Activated CD8-positive, alpha-beta T cell treated with anti-CD3 and anti-CD28 coated beads, Interleukin-2, amount 10 ng/mL, durations not matched to agents 7 days and 5 days (primary cell): ENCODE measurements around the gene ARHGAP22. TPM values are rescaled to one million over a fixed set of nuclear protein-coding genes. Genes with fewer than 3 reads are reported as not detected.

ENCODE experiments used
- ATAC-seq: fragments of 150-1000 bp; cut with Tn5 transposase; one replicate; pipeline ENCODE4 v1.10.0; 2021; ENCODE audit warnings: moderate library complexity
- CTCF ChIA-PET: fragments of 350-600 bp; sonication (Branson Sonifier 250); formaldehyde crosslinking; loops from one replicate; lab custom pipeline; 2021; ENCODE audit warnings: antibody characterized with exemption; lab: Charles Lee
- POLR2A ChIA-PET: fragments of 350-600 bp; sonication (Branson Sonifier 250); formaldehyde crosslinking; loops from one replicate; lab custom pipeline; 2021; ENCODE audit warnings: antibody characterized with exemption; lab: Charles Lee
- DNase-seq: peaks from one replicate; pipeline ENCODE4 v3.0.0-alpha.2; 2020
- H3K27ac Mint-ChIP-seq: one replicate; pipeline ENCODE4 v1.8.0; 2021; ENCODE audit warnings: mild to moderate bottlenecking, mixed read lengths
- H3K27me3 Mint-ChIP-seq: one replicate; pipeline ENCODE4 v1.8.0; 2021; ENCODE audit warnings: low read depth, mixed read lengths
- H3K36me3 Mint-ChIP-seq: one replicate; pipeline ENCODE4 v1.8.0; 2021; ENCODE audit warnings: low read depth, mixed read lengths
- H3K4me1 Mint-ChIP-seq: one replicate; pipeline ENCODE4 v1.8.0; 2021; ENCODE audit warnings: low read depth, mixed read lengths
- H3K4me3 Mint-ChIP-seq: one replicate; pipeline ENCODE4 v1.8.0; 2021; ENCODE audit warnings: mild to moderate bottlenecking, mixed read lengths
- H3K9me3 Mint-ChIP-seq: one replicate; pipeline ENCODE4 v1.8.0; 2022; ENCODE audit warnings: mixed read lengths; ENCODE audit not compliant: insufficient read depth
- total RNA-seq, 2 experiments: library from RNA; stranded (reverse); gene quantifications; one replicate each; pipeline ENCODE4 v1.2.3, GENCODE V29; 2021

ARHGAP22 gene
- total RNA-seq, 2 experiments from 2014 or later: not detected

DNA sequence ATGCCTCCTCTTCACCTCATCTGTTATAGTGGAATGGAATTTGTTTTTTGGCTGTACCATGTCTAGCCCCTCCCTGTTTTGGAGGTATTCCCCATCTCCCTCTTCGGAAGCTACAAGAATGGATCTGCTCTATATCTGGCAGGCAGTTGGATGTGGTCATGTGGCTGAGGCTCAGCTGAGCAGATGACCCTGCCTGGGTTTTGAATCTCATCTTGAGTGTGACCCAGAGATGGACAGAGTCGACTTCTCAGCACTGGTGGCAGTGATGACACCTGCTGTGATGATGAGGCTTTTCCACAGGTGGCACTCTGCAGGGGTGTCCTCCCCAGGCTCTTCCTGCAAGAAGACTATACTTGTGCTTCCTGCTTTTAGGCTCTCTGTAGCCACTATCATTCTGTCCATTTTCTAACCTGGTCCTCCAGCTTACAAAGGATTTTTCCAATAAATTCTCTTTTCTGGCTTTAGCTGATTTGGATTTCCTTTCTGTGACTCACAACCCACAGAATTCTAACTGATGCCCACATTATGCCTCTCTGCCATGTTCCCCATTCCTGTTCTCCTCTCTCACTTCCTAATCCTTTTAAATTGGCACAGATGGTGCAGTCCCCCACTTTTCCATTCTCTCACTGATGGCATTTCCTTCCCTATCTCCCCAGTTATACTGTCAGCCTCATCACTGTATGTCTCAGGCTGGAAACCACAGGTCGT lies 7.5 kb upstream of the ARHGAP22 start:
- H3K27me3 Mint-ChIP-seq: peaks cover 15% of the 10 kb centered on the region
- ChIA-PET CTCF (no interaction called here), POLR2A (no interaction called here)
- ATAC-seq: no peak
- H3K27ac Mint-ChIP-seq: no peak overlapping the region
- H3K9me3 Mint-ChIP-seq: no peaks in the 10 kb centered on the region
- no peak overlapping the region for H3K4me3 Mint-ChIP-seq
- H3K4me1 Mint-ChIP-seq: no peaks in the 10 kb centered on the region
- no peaks in the 10 kb centered on the region for H3K36me3 Mint-ChIP-seq
- no peak for DNase-seq

DNA sequence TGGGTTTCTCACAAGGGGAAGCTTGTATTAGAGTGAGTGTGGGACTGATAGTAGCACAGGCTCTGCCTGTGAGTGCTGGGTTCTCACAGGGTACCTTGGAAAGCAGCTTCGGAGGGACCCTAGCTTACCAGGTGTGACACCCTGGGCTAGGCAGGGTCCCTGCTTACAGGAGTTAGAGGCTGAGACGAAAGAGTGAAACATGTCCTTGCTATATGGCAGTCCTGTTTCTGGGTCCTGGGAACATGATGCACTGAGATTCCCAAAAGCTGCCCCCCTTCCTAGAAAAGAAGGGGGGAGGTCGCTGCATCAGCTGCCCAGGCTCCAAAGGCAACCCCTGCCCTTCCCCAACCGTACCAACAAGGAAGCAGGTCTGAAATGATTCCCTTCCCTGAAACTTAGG lies 6.3 kb upstream of the ARHGAP22 start:
- H3K4me1 Mint-ChIP-seq: no peaks in the 10 kb centered on the region
- H3K27ac Mint-ChIP-seq: no peak overlapping the region
- ChIA-PET CTCF (interaction anchor here (7.3 kb wide), 1 partner anchor 46 kb away, joined by 68 read pairs; no protein-coding TSS in a partner anchor), POLR2A (no interaction called here)
- ATAC-seq: no peak
- H3K9me3 Mint-ChIP-seq: no peaks in the 10 kb centered on the region
- H3K27me3 Mint-ChIP-seq: peaks cover 16% of the 10 kb centered on the region
- H3K36me3 Mint-ChIP-seq: no peaks in the 10 kb centered on the region
- no peak for DNase-seq
- no peak overlapping the region for H3K4me3 Mint-ChIP-seq

DNA sequence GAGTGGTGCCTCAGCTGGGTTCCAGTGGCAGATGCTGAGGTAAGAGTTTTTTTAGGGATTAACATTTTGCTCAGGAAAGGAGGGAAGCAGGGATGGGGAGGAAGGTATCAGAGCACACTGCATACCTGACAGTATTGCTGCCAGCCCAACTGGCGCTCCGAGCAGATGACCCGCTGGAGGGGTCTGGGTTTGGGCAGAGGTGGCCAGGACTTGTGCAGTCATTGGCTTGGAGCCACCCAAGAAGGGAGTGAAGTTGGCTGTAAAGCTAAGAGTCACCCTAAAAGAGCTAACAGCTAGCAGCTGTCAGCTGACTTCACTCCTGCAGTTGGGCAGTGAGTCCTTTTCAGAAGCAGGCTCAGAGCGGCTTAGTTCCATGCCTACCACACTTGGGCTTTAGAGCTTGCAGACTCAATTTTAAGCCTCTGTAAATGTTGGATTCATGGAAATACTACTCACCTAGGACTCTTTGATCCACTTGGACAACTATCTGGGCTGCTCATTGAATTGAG lies 5.8 kb upstream of the ARHGAP22 start:
- H3K27me3 Mint-ChIP-seq: peaks cover 19% of the 10 kb centered on the region
- no peak overlapping the region for H3K4me3 Mint-ChIP-seq
- CTCF ChIA-PET: interaction anchor here (7.3 kb wide), 1 partner anchor 46 kb away, joined by 68 read pairs; no protein-coding TSS in a partner anchor
- H3K9me3 Mint-ChIP-seq: no peaks in the 10 kb centered on the region
- H3K36me3 Mint-ChIP-seq: no peaks in the 10 kb centered on the region
- no peak overlapping the region for H3K27ac Mint-ChIP-seq
- POLR2A ChIA-PET: no interaction called here
- DNase-seq (no peak), ATAC-seq (no peak)
- no peaks in the 10 kb centered on the region for H3K4me1 Mint-ChIP-seq

DNA sequence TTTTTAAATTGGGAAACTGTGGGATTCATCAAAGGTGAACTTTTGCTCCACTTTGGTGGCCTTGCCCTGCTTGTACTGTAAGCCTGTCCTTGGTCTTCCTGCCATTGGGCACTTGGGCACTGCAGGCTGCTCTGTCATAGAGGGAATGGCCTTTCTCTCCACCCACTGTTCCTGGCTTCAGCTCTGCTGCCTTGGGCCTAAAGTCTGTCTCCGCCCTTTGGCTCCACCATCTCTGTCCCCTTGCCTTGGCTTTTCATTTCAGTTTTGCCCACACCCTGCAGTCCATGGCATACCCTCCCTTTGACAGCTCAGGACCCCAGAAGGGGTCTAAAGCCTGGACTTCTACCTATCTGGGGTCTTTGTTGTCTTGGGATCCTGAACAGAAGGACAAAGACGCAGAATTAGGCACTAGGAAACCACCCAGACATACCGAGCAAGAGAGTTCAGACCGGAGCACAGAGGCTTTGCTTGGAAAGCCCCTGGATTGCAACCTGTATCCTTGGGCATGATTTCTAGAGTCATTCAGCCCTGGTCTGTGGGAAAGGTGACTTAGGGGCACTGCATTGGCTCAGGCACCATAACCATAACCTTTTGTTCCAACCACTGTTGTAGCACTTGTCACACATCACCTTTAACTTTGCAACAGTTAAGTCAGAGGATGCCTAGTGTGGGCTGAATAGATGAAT lies 5.2 kb upstream of the ARHGAP22 start:
- H3K4me3 Mint-ChIP-seq: no peak overlapping the region
- ATAC-seq: no peak
- no peak for DNase-seq
- no peaks in the 10 kb centered on the region for H3K36me3 Mint-ChIP-seq
- H3K27ac Mint-ChIP-seq: no peak overlapping the region
- CTCF ChIA-PET: interaction anchor here (7.3 kb wide), 1 partner anchor 47 kb away, joined by 68 read pairs; no protein-coding TSS in a partner anchor
- H3K9me3 Mint-ChIP-seq: no peaks in the 10 kb centered on the region
- peaks cover 24% of the 10 kb centered on the region for H3K27me3 Mint-ChIP-seq
- POLR2A ChIA-PET: no interaction called here
- H3K4me1 Mint-ChIP-seq: no peaks in the 10 kb centered on the region

DNA sequence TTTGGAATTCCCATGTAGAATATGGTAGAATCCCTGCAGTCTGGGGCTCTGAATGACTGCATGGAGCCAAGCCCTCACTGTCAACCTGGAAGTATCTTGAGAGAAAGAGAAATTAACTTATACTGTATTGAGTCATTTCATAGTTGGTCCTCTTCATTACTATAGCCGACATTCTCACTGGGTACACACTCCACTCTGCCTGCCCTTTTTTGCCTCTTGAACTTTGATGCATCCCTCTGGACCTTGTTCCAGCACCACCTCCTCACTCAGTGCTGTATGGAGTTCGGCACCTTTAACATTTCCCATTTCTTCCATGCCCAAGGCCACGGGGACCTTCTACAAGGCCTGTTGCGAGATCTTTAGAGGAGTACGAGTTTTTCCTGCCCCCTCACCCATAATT lies 4.6 kb upstream of the ARHGAP22 start:
- ChIA-PET CTCF (interaction anchor here (0.6 to 7.3 kb wide), 4 partner anchors 11 to 245 kb away, joined by 3 to 68 read pairs (median 4); no protein-coding TSS in a partner anchor), POLR2A (no interaction called here)
- H3K4me1 Mint-ChIP-seq: peaks cover 3% of the 10 kb centered on the region
- H3K27ac Mint-ChIP-seq: no peak overlapping the region
- no peak overlapping the region for H3K4me3 Mint-ChIP-seq
- no peak for DNase-seq
- ATAC-seq: no peak
- no peaks in the 10 kb centered on the region for H3K36me3 Mint-ChIP-seq
- H3K27me3 Mint-ChIP-seq: peaks cover 29% of the 10 kb centered on the region
- H3K9me3 Mint-ChIP-seq: no peaks in the 10 kb centered on the region

DNA sequence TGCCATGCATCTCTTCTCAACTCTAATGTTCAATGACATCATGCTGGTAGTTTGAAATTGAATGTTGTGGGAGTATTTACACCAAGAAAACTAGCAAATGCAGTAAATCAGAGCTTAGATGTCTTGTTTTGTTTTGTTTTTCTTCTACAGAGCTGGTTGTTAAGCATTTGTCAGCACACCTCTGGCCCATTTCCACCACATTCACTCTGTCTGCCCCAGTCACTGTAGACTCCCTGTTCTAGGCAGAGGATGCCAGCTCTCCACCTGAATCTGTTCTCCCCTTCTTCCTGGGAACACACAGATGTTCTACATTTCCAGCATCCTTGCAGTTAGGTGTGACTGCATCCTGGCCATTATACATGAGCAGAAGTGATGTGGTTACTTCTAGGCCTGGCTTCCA lies 4.1 kb upstream of the ARHGAP22 start:
- ATAC-seq (no peak), DNase-seq (no peak)
- Mint-ChIP-seq H3K27ac (no peak overlapping the region), H3K36me3 (no peaks in the 10 kb centered on the region), H3K9me3 (no peaks in the 10 kb centered on the region), H3K4me3 (no peak overlapping the region), H3K4me1 (peaks cover 3% of the 10 kb centered on the region), H3K27me3 (peaks cover 33% of the 10 kb centered on the region)
- ChIA-PET CTCF (interaction anchor here (0.6 to 7.3 kb wide), 5 partner anchors 11 to 245 kb away, joined by 3 to 68 read pairs (median 6); no protein-coding TSS in a partner anchor), POLR2A (no interaction called here)

DNA sequence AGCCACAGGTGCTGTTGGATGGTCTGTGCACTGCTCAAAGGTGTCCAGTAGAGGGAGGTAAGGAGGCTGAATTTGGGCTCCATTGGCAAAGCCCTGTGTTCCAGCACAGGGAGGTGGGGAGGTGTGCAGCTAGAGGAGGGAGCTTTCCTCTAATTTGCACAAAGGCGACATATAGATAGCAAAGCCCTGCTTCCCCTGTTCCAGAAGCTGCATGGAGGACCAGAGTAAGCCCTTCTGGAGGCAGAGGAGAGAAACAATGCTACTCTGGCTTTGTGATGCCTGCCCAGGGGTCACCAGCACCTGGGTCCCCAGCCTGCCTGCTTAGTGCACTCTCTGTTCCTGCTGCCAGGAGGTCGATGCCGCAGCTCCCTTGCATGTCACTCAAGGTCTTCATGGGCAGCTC lies 3.4 kb upstream of the ARHGAP22 start:
- H3K36me3 Mint-ChIP-seq: no peaks in the 10 kb centered on the region
- ATAC-seq: peak; percentile 74
- ChIA-PET CTCF (interaction anchor here (0.8 to 7.3 kb wide), 9 partner anchors 9 to 247 kb away, joined by 3 to 68 read pairs (median 4); no protein-coding TSS in a partner anchor), POLR2A (no interaction called here)
- no peaks in the 10 kb centered on the region for H3K9me3 Mint-ChIP-seq
- peaks cover 3% of the 10 kb centered on the region for H3K4me1 Mint-ChIP-seq
- H3K27me3 Mint-ChIP-seq: peaks cover 37% of the 10 kb centered on the region
- peak; percentile 51 for DNase-seq
- H3K4me3 Mint-ChIP-seq: no peak overlapping the region
- H3K27ac Mint-ChIP-seq: no peak overlapping the region

DNA sequence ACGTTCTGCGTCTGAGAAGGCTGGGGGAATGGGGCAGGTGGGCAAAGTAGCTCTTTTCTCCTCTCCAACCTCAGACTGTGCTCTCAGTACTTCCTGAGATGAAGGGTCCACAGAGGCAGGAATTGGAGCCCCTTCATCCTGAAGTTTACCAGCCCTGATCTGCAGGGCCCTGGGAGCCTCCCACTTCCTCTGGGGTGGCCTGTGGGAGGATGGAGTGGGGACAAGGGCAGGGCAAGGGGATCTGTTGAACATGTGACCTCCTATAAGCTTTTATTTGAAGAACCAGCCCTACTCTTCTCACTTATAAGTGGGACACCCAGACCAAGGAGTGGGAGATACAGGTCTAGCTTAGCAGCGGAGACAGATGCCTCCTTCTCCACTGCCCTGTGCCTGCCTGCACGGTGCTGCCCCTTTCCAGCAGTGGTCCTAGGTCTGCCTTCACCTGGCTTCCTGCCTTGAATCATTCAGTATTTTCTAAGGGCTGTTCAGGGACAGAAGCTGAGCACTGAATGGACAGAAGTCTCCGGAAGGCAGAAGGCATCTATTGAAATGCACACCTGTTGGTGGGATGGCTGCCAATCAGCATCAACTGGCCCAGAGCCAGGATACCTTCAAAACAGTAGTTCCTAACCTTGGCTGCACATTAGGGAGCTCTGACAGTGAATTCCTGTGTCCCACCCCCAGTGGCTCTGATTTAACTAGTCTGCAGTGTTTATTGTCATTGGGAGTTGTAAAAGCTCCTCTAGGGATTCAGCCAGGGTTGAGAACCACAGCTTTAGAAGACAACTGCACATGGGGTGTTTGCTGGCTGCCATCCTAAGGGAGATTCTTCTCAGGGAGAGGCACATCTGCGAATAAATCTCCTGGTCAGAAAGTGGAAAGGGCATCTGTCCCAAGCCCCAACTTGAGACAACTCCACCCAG lies 2.7 kb upstream of the ARHGAP22 start:
- Mint-ChIP-seq H3K9me3 (no peaks in the 10 kb centered on the region), H3K36me3 (no peaks in the 10 kb centered on the region), H3K4me3 (no peak overlapping the region), H3K4me1 (peaks cover 3% of the 10 kb centered on the region), H3K27me3 (peaks cover 36% of the 10 kb centered on the region), H3K27ac (no peak overlapping the region)
- no peak for ATAC-seq
- no peak for DNase-seq
- CTCF ChIA-PET: interaction anchor here (0.8 to 7.3 kb wide), 9 partner anchors 8 to 246 kb away, joined by 3 to 68 read pairs (median 4); no protein-coding TSS in a partner anchor
- POLR2A ChIA-PET: interaction anchor here (0.7 kb wide), 1 partner anchor 124 kb away, joined by 3 read pairs; no protein-coding TSS in a partner anchor

DNA sequence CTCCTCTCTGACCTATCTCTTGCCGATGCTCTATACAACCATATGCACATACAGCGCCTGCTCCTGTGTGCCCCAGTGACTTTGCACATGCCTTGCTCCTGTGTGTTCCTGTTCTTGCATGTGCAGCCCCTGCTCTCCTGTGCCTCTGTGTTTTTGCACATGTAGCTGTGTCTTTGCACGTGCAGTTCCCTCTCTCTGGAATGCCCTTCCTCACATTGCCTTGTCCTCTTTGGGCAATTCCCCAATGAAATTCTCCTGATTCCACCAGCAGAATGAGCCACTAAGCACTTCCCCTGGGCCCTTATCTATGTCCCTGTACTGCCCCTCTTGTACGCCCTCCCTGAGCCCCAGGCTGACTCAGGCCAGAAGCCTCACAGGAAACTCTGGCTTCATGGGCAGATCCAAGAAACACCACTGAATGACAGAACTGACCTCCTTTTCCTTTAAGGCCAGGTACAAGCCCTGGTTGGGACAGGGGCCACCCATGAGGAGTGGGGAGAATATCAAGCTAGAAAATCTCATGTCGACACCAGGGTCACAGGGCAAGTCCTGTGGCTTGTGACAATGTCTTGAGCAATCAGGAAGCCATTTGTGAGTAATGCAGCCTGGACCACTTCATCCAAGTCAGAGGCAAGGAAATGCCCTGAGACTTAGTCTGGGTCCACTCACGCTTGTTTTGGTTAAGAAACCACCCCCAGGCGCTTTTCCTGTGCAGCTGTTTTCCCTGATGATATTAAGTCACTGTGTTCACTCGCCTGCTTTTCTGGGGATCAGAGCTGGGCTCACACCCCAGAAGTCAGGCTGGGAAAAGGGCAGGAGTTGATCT lies 1.9 kb upstream of the ARHGAP22 start:
- DNase-seq: no peak
- no peaks in the 10 kb centered on the region for H3K9me3 Mint-ChIP-seq
- peaks cover 3% of the 10 kb centered on the region for H3K4me1 Mint-ChIP-seq
- no peak overlapping the region for H3K27ac Mint-ChIP-seq
- peaks cover 36% of the 10 kb centered on the region for H3K27me3 Mint-ChIP-seq
- H3K36me3 Mint-ChIP-seq: no peaks in the 10 kb centered on the region
- CTCF ChIA-PET: interaction anchor here (2.0 to 7.3 kb wide), 2 partner anchors 9 to 50 kb away, joined by 7 to 68 read pairs; no protein-coding TSS in a partner anchor
- no peak for ATAC-seq
- H3K4me3 Mint-ChIP-seq: no peak overlapping the region
- POLR2A ChIA-PET: interaction anchor here (0.7 kb wide), 1 partner anchor 125 kb away, joined by 3 read pairs; no protein-coding TSS in a partner anchor

DNA sequence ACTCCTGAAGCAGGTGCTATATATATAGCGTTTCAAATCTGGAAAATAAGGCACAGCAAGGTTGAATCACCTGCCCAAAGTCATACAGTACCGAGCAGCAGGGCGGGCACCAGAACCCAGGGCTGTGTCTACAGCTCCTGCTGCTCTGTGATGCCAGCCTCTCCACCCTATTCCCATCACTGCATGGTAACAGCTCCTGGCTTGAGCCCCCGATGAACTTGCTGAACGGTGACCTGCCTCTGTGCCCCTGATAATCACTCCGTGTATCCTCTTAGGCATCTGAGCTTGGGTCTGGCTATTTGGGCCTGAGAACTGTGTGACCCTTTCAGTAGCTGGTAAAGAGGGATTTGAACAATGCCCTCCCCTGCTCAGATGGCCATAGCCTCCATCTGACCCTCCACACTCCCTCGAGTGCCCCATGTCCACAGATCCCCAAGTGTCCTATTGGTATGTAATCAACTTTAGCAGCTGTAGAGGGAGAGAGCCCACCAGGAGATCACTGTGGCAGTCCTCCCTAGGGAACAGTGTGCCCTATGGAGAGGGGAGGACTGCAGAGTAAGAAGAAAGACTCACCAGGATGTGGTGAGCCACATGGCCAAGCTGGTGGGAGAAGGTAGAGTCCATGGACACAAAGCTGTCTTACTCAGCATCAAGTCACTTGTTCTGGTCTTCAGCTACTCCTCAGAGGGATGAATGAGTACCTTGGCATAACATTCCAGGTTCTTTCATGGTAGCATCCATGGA lies 1.1 kb upstream of the ARHGAP22 start:
- CTCF ChIA-PET: interaction anchor here (1.3 to 7.3 kb wide), 3 partner anchors 9 to 51 kb away, joined by 4 to 68 read pairs (median 7); no protein-coding TSS in a partner anchor
- peaks cover 38% of the 10 kb centered on the region for H3K27me3 Mint-ChIP-seq
- H3K36me3 Mint-ChIP-seq: no peaks in the 10 kb centered on the region
- H3K4me1 Mint-ChIP-seq: peaks cover 3% of the 10 kb centered on the region
- POLR2A ChIA-PET: no interaction called here
- H3K27ac Mint-ChIP-seq: no peak overlapping the region
- DNase-seq: no peak
- no peak for ATAC-seq
- H3K4me3 Mint-ChIP-seq: no peak overlapping the region
- H3K9me3 Mint-ChIP-seq: no peaks in the 10 kb centered on the region
